Liver (tissue), 9 donors: Measurements from ENCODE around the gene APOL4. TPM values are rescaled to one million over a fixed set of nuclear protein-coding genes. Genes with fewer than 3 reads are reported as not detected.
A peak's percentile ranks its signal among the peaks of the same experiment; 100 is the strongest.
"Not testable (repeated sequence)": the region's sequence is repeated elsewhere in the genome, so short reads cannot be mapped to it uniquely, and the experiment has no call there.

Experiments
- DNase-seq: peaks from one replicate; pipeline ENCODE4 v3.0.0-alpha.2; 2017; ENCODE audit warnings: low spot score
- H3K27ac ChIP-seq, 2 donors: one replicate each; pipeline ENCODE4 v1.7.0; 2013; ENCODE audit warnings: inconsistent platforms in 2 of 2, low read length in 2 of 2, control low read depth in 1 of 2, low read depth in 1 of 2, mild to moderate bottlenecking in 1 of 2
- H3K27me3 ChIP-seq, 4 donors: one replicate each; pipeline versions ENCODE4 v1.6.1 to v1.7.0; 2013; ENCODE audit warnings: low read length in 3 of 4, inconsistent platforms in 1 of 4, mild to moderate bottlenecking in 1 of 4, moderate library complexity in 1 of 4; ENCODE audit not compliant: control insufficient read depth in 4 of 4, insufficient read depth in 4 of 4
- H3K36me3 ChIP-seq, 4 donors: one replicate each; pipeline versions ENCODE4 v1.6.1 to v1.7.0; 2013; ENCODE audit warnings: low read length in 3 of 4, mild to moderate bottlenecking in 3 of 4, low read depth in 1 of 4, moderate library complexity in 1 of 4; ENCODE audit not compliant: control insufficient read depth in 4 of 4, insufficient read depth in 3 of 4
- H3K4me1 ChIP-seq, 4 donors: one replicate each; pipeline versions ENCODE4 v1.6.1 to v1.7.0; 2013; ENCODE audit warnings: low read length in 3 of 4, mild to moderate bottlenecking in 3 of 4, moderate library complexity in 1 of 4; ENCODE audit not compliant: control insufficient read depth in 4 of 4, insufficient read depth in 4 of 4
- H3K4me3 ChIP-seq, 3 donors: one replicate each; pipeline versions ENCODE4 v1.6.1 to v1.7.0; 2013; ENCODE audit warnings: low read length in 3 of 3, control low read depth in 1 of 3, low read depth in 1 of 3, mild to moderate bottlenecking in 1 of 3
- H3K9ac ChIP-seq, 2 donors: one replicate each; pipeline ENCODE4 v1.7.0; 2013; ENCODE audit warnings: low read length in 2 of 2, mild to moderate bottlenecking in 2 of 2, moderate library complexity in 2 of 2, control low read depth in 1 of 2, low read depth in 1 of 2
- H3K9me3 ChIP-seq, 4 donors: one replicate each; pipeline versions ENCODE4 v1.6.1 to v1.7.0; 2013; ENCODE audit warnings: low read length in 3 of 4; ENCODE audit not compliant: control insufficient read depth in 4 of 4
- EGR1 ChIP-seq, 2 donors: IDR thresholded peaks; 2 replicates each; pipeline ENCODE4 v1.6.1; 2016 to 2018; ENCODE audit warnings: antibody characterized with exemption in 2 of 2, low read depth in 2 of 2
- FOXA2 ChIP-seq: IDR thresholded peaks from 2 replicates; pipeline ENCODE4 v1.6.1; 2016; ENCODE audit warnings: antibody characterized with exemption
- HNF4A ChIP-seq, 2 donors: conservative IDR thresholded peaks; 2 replicates each; pipeline ENCODE4 v1.6.1; 2016; ENCODE audit warnings: antibody characterized with exemption in 2 of 2, mild to moderate bottlenecking in 2 of 2
- JUND ChIP-seq, 2 donors: IDR thresholded peaks; 2 replicates each; pipeline ENCODE4 v1.6.1; 2016; ENCODE audit warnings: antibody characterized with exemption in 2 of 2
- NR2F2 ChIP-seq: IDR thresholded peaks from 2 replicates; pipeline ENCODE4 v1.6.1; 2016; ENCODE audit warnings: antibody characterized with exemption
- RAD21 ChIP-seq, 2 donors: IDR thresholded peaks; 2 replicates each; pipeline ENCODE4 v1.6.1; 2016; ENCODE audit warnings: antibody characterized with exemption in 2 of 2, mild to moderate bottlenecking in 2 of 2
- RXRA ChIP-seq, 2 donors: IDR thresholded peaks; 2 replicates each; pipeline ENCODE4 v1.6.1; 2017 to 2018; ENCODE audit warnings: antibody characterized with exemption in 2 of 2, mild to moderate bottlenecking in 1 of 2
- SP1 ChIP-seq: IDR thresholded peaks from 2 replicates; pipeline ENCODE4 v1.6.1; 2018; ENCODE audit warnings: antibody characterized with exemption, mild to moderate bottlenecking
- YY1 ChIP-seq: IDR thresholded peaks from 2 replicates; pipeline ENCODE4 v1.6.1; 2016; ENCODE audit warnings: antibody characterized with exemption, mild to moderate bottlenecking
- WGBS: extraction: QIAGEN DNeasy Blood & Tissue Kit; methylation state at CpG from one replicate; pipeline ENCODE4 v1.1.7; 2013; 5-methylcytosine and 5-hydroxymethylcytosine counted together
- polyA plus RNA-seq, 2 donors: library from polyadenylated mRNA; stranded (reverse) in 1 of 2; unstranded in 1 of 2; fragments of 200-250 nt in 1 of 2; fragments of >200 nt in 1 of 2; fragmentation: Nextera tagmentation in 1 of 2; extraction: Ambion mirVana in 1 of 2; gene quantifications; one replicate each; pipeline versions ENCODE4 v1.2.1 to v1.2.3, GENCODE V29; 2013 to 2015
- total RNA-seq, 2 donors: library from RNA; depleted of rRNA; stranded (reverse); fragments of >200 nt; gene quantifications; one replicate each; pipeline ENCODE4 v1.2.3, GENCODE V29; 2014
- TF ChIP-seq, protein P1 (sequence below): fragments of 150-350 bp; IDR thresholded peaks from 2 replicates; pipeline ENCODE4 v1.5.1; 2017; ENCODE audit warnings: improper control_type of control experiment, low read depth, low read length; ENCODE audit not compliant: missing input control
- TF ChIP-seq, protein P2 (sequence below): IDR thresholded peaks from 2 replicates; pipeline ENCODE4 v1.6.1; 2016; ENCODE audit warnings: antibody characterized with exemption
- donor health status: healthy.
- donor health status: healthy.
- donor health status: healthy.
- donor health status: healthy.
- donor health status: healthy.

Gene APOL4
- total and polyA plus RNA-seq, 4 donors, result 0.59 to 2.3 (median 1.8) TPM

GRCh38 chr22:36203441-36203840 is 1.8 kb upstream of the APOL4 start:
- not testable (repeated sequence) for H3K9me3 ChIP-seq, H3K36me3 ChIP-seq, H3K27ac ChIP-seq, H3K27me3 ChIP-seq, DNase-seq, H3K9ac ChIP-seq, H3K4me3 ChIP-seq
- WGBS, result 86% methylated on average over 7 of the region's 7 CpGs
- H3K4me1 ChIP-seq, result peaks cover 2 to 24% (median 14%) of the 10 kb centered on the region in 4 donors

GRCh38 chr22:36202906-36203305 is 1.3 kb upstream of the APOL4 start:
- not testable (repeated sequence) for H3K4me3 ChIP-seq, H3K27me3 ChIP-seq, H3K36me3 ChIP-seq, H3K9me3 ChIP-seq, DNase-seq, H3K9ac ChIP-seq, H3K27ac ChIP-seq
- TF ChIP-seq RAD21 (IDR thresholded peaks at IDR 0.05) (peak; percentile 48 to 70), SP1 (peak; percentile 7)
- TF ChIP-seq, protein P1, sequence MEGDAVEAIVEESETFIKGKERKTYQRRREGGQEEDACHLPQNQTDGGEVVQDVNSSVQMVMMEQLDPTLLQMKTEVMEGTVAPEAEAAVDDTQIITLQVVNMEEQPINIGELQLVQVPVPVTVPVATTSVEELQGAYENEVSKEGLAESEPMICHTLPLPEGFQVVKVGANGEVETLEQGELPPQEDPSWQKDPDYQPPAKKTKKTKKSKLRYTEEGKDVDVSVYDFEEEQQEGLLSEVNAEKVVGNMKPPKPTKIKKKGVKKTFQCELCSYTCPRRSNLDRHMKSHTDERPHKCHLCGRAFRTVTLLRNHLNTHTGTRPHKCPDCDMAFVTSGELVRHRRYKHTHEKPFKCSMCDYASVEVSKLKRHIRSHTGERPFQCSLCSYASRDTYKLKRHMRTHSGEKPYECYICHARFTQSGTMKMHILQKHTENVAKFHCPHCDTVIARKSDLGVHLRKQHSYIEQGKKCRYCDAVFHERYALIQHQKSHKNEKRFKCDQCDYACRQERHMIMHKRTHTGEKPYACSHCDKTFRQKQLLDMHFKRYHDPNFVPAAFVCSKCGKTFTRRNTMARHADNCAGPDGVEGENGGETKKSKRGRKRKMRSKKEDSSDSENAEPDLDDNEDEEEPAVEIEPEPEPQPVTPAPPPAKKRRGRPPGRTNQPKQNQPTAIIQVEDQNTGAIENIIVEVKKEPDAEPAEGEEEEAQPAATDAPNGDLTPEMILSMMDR, result peak; percentile 29
- 26% methylated on average over 8 of the region's 8 CpGs for WGBS
- peaks cover 2 to 27% (median 17%) of the 10 kb centered on the region in 4 donors for H3K4me1 ChIP-seq

GRCh38 chr22:36201025-36201424 is 584 bp downstream of the APOL4 start:
- peaks cover 4 to 32% (median 24%) of the 10 kb centered on the region in 4 donors for H3K4me1 ChIP-seq
- not testable (repeated sequence) for H3K9ac ChIP-seq, H3K27me3 ChIP-seq, H3K36me3 ChIP-seq, H3K27ac ChIP-seq, H3K9me3 ChIP-seq, DNase-seq, H3K4me3 ChIP-seq
- WGBS, result 84% methylated on average over 1 of the region's 5 CpGs

- no peaks in the 10 kb centered on the region for H3K27me3 ChIP-seq
- TF ChIP-seq, protein P2, sequence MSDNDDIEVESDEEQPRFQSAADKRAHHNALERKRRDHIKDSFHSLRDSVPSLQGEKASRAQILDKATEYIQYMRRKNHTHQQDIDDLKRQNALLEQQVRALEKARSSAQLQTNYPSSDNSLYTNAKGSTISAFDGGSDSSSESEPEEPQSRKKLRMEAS, result no peak
- no peak for TF ChIP-seq SP1
- TF ChIP-seq JUND (IDR thresholded peaks at IDR 0.05), result no peak
- no peak for TF ChIP-seq FOXA2
- no peak for TF ChIP-seq YY1
- TF ChIP-seq HNF4A (conservative IDR thresholded peaks at IDR 0.05), result no peak
- no peak for TF ChIP-seq NR2F2
- TF ChIP-seq EGR1 (IDR thresholded peaks at IDR 0.05; ENCODE audit: low read depth in 2 of 2), result no peak
- TF ChIP-seq RXRA (IDR thresholded peaks at IDR 0.05), result no peak
- WGBS, result 85% methylated on average over 5 of the region's 5 CpGs
- no peak overlapping the region for H3K9ac ChIP-seq
- DNase-seq, result no peak
- no peaks in the 10 kb centered on the region for H3K36me3 ChIP-seq
- H3K27ac ChIP-seq, result no peak overlapping the region
- no peak overlapping the region for H3K4me3 ChIP-seq
- H3K4me1 ChIP-seq, result peaks cover 4 to 43% (median 25%) of the 10 kb centered on the region in 4 donors
- H3K9me3 ChIP-seq, result no peaks in the 10 kb centered on the region
These were observed 2.5 kb downstream of the APOL4 start for GRCh38 chr22:36199001-36199551.
